HG02798 (cell line): ENCODE results near the gene HTRA1.

Source experiments
- ATAC-seq: cut with Tn5 transposase; IDR thresholded peaks from one replicate; pipeline ENCODE4 v1.9.1; 2021; ENCODE audit warnings: mild to moderate bottlenecking; ENCODE audit not compliant: unreplicated experiment, poor library complexity

Gene HTRA1

GRCh38 chr10:122544493-122544892, 83.1 kb downstream of the HTRA1 start:
- no peak for ATAC-seq

DNA sequence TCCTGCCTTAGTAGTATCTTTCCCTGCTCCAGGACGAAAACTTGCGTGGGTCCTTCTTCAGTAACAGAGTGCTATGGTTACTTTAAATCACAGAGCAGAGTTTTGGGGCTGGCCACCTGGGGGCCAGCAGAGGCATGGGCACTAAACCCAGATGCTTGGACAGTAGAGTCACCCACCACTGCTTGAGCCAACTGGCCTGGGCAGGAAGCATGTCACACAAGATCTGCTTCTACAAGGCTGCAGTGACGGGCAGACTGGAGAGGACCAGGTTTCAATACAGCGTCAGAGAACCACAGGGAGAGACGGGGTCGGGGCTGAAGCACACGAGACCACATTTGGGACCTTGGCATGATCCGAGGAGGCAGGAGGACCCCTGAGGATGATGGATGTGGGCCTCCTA, 84.9 kb downstream of the HTRA1 start:
- ATAC-seq = no peak

DNA sequence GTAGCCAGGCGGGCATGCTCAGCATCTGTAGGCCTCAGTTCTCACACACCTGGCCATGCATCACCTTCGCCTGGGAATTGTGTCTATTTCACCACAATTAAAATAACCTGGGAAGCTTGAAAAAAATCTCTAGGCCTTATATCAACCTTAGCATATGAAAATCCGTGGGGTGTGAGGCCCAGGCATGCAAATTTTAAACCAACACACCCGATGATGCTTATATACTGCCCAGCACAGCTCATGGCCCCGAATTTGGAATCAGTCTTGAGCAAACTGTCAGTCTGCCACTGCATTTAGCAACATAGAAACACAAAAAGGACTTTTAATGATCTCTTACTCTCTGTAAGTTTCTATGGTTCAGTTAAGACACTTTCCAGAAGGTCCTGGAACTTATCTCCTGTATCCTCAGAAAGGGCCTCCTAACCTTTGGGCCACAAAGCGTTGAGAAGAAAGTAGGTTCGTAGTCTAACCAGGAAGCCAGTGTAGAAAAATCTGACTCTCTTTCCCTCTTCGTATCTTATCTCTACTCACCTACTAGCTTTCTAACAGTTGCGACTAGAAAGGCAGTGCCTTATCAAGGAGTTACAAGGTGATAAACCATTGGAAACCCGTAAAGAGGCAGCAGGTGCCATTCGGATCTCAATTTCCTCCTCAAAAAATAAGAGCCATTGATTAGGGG, 87.2 kb downstream of the HTRA1 start:
- no peak for ATAC-seq

DNA sequence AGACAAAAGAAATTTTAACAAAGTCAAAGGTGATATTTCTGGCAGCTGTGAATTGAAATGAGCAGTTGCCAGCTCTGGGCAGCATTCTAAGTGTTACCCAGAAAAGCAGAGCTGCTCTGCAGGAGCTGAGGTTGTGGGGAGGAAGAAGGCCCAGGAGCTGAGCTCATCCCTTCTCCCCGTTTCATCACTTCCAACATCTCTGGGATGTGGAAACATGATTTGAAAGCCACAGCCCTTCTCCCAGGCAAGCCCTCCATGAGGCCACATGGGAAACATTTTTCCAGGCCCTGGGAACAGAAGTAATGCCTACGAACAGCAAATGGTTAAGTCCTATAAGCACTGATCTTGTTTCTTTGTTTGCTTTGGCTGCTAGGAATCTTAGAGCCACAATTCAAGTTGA, 88.3 kb downstream of the HTRA1 start:
- no peak for ATAC-seq

- ATAC-seq = no peak
Measured at GRCh38 chr10:122550427-122550826, 89.1 kb downstream of the HTRA1 start.

DNA sequence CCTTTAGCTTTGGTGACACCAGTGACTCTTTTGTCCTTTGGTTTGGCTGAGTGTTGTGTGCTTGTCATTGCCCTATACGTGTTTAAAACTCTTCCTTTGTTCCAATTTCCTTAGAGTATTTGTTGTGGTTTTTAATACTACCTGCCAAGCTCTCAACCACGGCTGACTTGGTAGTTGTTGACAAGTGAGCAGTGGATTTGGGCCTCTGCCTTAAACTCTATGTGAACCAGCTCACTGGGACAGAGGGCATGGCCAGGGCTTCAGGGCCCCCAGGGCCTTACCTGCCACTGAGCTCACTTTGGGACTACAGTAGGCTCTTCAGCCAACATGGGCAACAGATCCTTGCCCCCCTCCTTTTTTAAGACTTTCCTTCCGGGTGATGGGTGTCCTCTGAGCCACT, 89.6 kb downstream of the HTRA1 start:
- ATAC-seq = no peak

GRCh38 chr10:122551450-122551849, 90.1 kb downstream of the HTRA1 start:
- ATAC-seq = no peak

DNA sequence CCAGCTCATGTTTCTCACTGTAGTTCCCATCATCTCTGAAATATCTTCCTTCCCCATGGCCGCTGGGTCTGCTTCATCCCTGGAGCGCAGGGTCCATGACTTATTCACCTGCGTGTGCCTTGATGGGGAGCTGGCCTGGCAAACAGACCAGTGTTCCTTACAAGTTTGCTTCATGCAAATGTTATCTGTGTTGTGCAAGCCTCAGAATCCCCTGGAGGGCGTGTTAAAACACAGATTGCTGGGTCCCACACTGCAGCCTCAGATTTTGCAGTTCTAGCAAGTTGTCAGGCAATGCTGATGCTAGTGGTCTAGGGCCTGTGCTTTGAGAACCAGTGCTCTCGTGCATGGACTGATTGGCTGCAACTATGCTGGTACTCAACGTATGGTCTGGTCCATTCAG, 92.0 kb downstream of the HTRA1 start:
- ATAC-seq = no peak

DNA sequence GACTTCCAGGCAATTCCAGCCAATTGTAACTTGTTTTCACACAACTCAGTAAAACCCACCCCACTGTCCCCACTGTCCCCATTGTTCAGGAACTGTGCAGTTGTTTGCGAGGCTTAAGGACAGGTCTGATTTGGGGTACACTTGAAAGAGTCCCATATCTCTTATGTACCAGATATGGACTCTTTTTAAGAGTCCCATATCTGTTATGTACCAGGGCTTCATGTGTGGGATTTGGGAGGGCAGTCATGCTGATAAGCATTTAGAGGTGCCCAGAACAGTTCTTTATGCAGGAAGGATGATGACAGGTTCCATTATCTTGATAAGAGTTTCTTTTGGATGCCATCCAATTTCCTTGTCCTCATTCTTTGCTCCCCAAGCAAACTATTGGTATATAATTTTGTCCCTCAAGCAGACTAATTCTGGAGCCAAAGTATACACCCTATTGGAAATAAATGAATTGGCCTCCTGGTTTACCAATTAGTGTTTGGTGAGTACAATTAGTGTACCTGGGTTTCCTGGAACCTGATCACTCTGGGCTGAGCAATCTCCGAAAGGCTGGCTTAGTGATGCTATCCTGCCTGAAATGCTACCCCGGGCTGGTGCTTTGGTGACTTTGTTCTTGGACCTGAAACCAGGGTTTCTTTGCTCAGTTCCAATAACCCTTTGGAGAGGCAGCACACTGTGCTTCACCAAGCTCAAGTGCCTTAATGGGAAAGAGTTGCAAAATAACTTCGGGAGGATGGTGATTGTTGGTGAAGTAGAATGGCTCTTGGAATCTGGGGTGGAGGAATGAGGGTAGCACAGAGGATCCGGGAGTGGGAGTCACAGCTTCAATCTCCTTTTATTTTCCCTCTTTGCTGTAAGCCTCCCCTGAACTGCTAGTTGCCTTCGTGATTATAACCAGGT, 93.0 kb downstream of the HTRA1 start:
- ATAC-seq = no peak

DNA sequence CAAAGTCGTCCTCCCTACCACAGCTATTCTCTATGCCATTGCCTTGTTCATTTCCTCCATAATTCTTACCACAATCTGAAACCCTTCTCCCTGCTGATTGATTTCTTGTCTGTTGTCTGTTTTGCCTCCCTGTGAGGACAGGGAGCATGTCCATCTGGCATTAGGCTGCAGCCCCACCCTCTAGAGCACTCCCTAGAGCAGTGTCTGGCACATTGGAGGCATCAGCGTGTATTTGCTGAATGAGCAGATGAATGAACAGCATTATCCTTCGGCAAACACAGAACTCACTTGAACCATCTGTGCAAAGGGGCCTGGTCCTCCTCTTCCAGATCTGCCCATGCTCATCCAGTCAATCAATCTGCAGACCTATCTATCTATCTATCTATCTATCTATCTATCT, 94.1 kb downstream of the HTRA1 start:
- no peak for ATAC-seq

DNA sequence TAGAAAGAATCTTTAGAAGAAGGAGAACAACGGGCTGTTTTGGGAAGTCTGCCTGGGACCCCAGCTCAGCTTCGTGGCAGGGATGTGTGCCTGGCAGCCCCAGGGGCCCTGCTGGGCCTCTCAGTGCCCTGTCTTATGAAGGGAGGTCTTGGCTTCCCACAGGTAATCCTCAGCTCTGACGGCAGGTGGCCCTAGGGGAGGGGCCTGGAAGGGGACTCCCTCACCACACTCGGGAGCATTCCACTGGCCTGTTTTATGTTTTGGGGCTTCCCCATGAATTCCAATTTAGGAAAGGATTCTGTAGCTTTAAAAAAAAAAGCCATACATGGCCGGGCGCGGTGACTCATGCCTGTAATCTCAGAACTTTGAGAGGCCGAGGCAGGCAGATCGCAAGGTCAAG, 96.2 kb downstream of the HTRA1 start:
- ATAC-seq = no peak

DNA sequence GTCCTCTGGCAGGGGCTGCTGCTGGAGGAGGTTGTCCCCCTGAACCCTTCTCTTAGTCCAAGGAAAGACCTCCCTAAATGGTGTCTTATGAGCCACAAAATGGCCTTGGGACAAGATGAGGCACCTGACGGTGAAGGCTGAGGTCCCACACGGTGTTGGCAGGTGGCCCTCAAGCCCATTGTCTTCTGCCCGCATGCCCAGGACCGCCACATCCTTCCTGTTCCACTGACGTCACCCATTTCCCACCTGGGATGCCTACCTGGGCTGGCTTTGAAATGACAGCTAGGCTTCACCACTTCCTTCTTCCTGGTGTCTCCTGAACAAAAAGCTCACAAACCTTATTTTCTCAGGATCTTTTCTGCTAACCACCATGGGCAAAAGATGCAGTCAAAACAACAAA, 97.1 kb downstream of the HTRA1 start:
- ATAC-seq = no peak

DNA sequence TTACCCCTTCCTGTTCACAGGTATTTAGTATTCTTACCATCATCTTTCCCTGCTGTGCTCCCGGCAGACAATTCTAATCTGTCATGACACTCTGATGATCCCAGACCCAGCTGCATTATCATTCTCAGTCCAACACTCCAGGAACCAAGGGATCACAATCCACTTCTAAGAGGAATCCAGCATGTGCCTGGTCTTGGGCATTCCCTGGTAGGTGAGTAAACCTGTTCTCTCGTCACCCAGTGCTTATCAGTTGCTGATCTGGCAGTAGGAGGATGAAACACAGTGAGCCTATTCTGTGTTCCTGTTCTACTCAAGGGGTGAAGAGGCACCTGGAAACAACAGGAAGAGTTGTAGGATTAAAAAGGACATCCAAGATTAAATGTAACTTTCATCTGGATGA, 97.9 kb downstream of the HTRA1 start:
- no peak for ATAC-seq

DNA sequence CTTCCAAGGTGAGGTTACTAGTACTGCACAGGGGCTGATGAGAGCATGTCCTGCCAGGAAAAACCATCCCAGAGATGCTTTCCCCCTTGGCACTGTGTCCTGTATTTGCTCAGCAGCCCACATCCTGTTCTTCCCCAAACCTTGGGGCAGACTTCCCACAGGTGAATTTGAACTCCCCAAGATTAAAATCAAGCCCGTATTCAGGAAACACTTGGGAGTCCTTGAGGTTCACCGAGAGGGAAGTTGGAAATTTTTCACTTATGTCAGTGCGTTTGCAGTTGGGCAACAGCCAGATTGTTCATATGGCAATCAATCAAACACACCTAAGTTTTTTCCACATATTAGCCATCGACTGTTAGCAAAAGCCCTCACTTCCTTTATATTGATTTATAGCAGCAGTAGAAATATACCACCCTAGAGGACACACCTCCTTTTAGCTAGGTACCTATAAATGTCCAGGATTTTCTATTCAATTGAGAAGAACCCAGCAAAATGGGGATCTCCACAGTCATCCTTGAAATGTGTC, 99.0 kb downstream of the HTRA1 start, which contains the start of gene DMBT1:
Gene DMBT1, plus strand, starts transcription at position 476 of the 526 bp plus-strand sequence. Its CDS starts 17 bp downstream, at position 493.
- ATAC-seq = no peak

- no peak for ATAC-seq
Measured at GRCh38 chr10:122561212-122561611, 99.9 kb downstream of the HTRA1 start.

DNA sequence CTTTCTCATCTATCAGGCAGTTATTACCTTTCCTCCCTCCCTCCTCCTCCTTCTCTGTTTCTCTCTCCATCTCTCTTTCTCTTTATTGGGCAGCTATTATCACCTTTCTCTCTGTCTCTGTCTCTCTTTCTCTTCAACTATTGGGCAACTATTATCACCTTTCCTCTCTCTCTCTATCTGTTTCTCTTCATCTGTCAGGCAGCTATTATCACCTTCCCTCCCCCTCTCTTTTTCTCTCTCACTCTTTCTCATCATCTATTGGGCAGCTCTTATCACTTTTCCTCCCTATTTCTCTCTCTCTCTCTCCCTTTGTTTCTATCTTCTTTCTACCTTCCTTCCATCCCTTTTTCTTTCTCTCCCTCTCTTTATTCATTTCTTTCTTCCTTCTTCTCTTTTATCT, 100.4 kb downstream of the HTRA1 start:
- no peak for ATAC-seq
